ENCODE data around the gene PLEKHG7.

- TF ChIP-seq, protein P1, sequence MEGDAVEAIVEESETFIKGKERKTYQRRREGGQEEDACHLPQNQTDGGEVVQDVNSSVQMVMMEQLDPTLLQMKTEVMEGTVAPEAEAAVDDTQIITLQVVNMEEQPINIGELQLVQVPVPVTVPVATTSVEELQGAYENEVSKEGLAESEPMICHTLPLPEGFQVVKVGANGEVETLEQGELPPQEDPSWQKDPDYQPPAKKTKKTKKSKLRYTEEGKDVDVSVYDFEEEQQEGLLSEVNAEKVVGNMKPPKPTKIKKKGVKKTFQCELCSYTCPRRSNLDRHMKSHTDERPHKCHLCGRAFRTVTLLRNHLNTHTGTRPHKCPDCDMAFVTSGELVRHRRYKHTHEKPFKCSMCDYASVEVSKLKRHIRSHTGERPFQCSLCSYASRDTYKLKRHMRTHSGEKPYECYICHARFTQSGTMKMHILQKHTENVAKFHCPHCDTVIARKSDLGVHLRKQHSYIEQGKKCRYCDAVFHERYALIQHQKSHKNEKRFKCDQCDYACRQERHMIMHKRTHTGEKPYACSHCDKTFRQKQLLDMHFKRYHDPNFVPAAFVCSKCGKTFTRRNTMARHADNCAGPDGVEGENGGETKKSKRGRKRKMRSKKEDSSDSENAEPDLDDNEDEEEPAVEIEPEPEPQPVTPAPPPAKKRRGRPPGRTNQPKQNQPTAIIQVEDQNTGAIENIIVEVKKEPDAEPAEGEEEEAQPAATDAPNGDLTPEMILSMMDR (IDR thresholded peaks at IDR 0.05; ENCODE audit: insufficient read depth, low read length, poor library complexity, severe bottlenecking), result no peak
- TF ChIP-seq EZH2phosphoT487 (conservative IDR thresholded peaks at IDR 0.05; ENCODE audit: low read length), result no peak
Measured at GRCh38 chr12:92771001-92771400, 68.2 kb downstream of the PLEKHG7 start.

All from SU-DHL-6 (cell line).